Mammary epithelial cell (primary cell): ENCODE measurements around the gene CAMTA1.

ENCODE experiments used
- EZH2 ChIP-seq: IDR thresholded peaks from 2 replicates; pipeline ENCODE4 v1.6.1; 2012; ENCODE audit warnings: low read length, inconsistent platforms, borderline replicate concordance
- TF ChIP-seq, protein P1 (sequence below), 2 donors: IDR thresholded peaks in 1 of 2; conservative IDR thresholded peaks in 1 of 2; 2 replicates each; pipeline ENCODE4 v1.5.1; 2011 to 2012; ENCODE audit warnings: inconsistent platforms in 2 of 2, low read length in 2 of 2, mild to moderate bottlenecking in 2 of 2, control low read depth in 1 of 2, low read depth in 1 of 2; ENCODE audit not compliant: insufficient read depth in 1 of 2; ENCODE audit errors: extremely low read depth in 1 of 2

DNA sequence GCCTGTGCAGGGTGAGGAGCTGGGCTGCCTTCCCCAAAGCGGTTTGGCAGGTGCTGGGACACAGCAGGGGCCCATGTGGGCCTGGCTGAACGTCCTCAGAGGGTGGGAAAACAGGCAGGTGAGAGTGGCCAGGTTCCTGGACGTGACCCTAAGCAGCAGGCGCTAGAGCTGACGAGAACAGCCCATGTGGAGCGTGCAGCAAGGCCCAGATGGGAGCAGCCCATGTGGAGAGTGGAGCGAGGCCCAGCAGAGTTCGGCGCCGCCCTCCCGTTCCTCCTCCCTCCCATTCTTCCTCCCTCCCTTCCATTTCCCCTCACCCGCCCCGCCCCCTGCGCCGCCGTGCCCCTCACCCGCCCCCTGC is 671.4 kb downstream of the CAMTA1 start:
- TF ChIP-seq, protein P1, sequence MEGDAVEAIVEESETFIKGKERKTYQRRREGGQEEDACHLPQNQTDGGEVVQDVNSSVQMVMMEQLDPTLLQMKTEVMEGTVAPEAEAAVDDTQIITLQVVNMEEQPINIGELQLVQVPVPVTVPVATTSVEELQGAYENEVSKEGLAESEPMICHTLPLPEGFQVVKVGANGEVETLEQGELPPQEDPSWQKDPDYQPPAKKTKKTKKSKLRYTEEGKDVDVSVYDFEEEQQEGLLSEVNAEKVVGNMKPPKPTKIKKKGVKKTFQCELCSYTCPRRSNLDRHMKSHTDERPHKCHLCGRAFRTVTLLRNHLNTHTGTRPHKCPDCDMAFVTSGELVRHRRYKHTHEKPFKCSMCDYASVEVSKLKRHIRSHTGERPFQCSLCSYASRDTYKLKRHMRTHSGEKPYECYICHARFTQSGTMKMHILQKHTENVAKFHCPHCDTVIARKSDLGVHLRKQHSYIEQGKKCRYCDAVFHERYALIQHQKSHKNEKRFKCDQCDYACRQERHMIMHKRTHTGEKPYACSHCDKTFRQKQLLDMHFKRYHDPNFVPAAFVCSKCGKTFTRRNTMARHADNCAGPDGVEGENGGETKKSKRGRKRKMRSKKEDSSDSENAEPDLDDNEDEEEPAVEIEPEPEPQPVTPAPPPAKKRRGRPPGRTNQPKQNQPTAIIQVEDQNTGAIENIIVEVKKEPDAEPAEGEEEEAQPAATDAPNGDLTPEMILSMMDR (conservative IDR thresholded peaks at IDR 0.05 in 1 of 2, IDR thresholded peaks at IDR 0.05 in 1 of 2; ENCODE audit: extremely low read depth in 1 of 2, insufficient read depth in 1 of 2, low read depth in 1 of 2, low read length in 2 of 2) = no peak
- TF ChIP-seq EZH2 = no peak
